HUES64 (cell line): ENCODE measurements around the gene DLL3.
"Not testable (repeated sequence)": the region's sequence is repeated elsewhere in the genome, so short reads cannot be mapped to it uniquely, and the experiment has no call there.

ENCODE experiments used
- H3K27ac ChIP-seq: 2 replicates; pipeline ENCODE4 v1.7.0; 2013; ENCODE audit warnings: low read depth, low read length, inconsistent platforms
- H3K27me3 ChIP-seq: 2 replicates; pipeline ENCODE4 v1.6.1; 2013; ENCODE audit warnings: mild to moderate bottlenecking, low read length; ENCODE audit not compliant: insufficient read depth
- H3K36me3 ChIP-seq: 2 replicates; pipeline ENCODE4 v1.6.1; 2013; ENCODE audit warnings: mild to moderate bottlenecking, low read length; ENCODE audit not compliant: insufficient read depth
- H3K4me1 ChIP-seq: 2 replicates; pipeline ENCODE4 v1.6.1; 2013; ENCODE audit warnings: mild to moderate bottlenecking, low read length, moderate library complexity; ENCODE audit not compliant: insufficient read depth
- H3K4me3 ChIP-seq: 2 replicates; pipeline ENCODE4 v1.5.1; 2013; ENCODE audit warnings: mild to moderate bottlenecking, low read length, moderate library complexity
- H3K9ac ChIP-seq: 2 replicates; pipeline ENCODE4 v1.6.1; 2013; ENCODE audit warnings: mild to moderate bottlenecking, low read depth, low read length
- H3K9me3 ChIP-seq: 2 replicates; pipeline ENCODE4 v1.6.1; 2013; ENCODE audit warnings: low read depth, low read length; ENCODE audit not compliant: insufficient read depth
- WGBS: fragments of 150-250, 120-280 bp; methylation state at CpG from one replicate; pipeline ENCODE4 v1.1.7; 2013; ENCODE audit warnings: missing lambda C conversion rate; 5-methylcytosine and 5-hydroxymethylcytosine counted together

Gene DLL3

DNA sequence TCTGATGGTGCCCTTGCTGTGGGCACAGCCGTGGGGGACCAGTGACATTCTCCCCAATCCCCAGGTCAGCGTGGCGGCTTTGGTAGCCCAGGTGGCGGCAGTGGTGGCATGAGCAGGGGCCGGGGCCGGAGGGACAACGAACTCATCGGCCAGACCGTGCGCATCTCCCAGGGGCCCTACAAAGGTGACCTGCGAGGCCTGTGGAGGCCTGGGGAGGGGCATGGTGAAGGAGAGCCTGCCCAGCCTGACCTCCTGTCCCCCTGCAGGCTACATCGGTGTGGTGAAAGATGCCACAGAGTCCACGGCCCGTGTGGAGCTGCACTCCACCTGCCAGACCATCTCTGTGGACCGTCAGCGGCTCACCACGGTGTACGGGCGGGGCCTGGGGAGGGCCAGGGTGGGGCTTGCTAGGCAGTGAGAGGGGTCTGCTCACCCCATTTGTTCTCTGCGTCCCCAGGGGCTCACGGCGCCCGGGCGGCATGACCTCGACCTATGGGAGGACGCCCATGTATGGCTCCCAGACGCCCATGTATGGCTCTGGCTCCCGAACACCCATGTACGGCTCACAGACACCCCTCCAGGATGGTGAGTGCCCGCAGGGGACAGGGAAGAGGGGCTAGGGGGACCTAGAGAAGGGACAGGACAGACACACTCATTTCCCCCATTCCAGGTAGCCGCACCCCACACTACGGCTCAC lies 25.9 kb upstream of the DLL3 start:
- Histone ChIP-seq H3K9me3 (no peaks in the 10 kb centered on the region), H3K27ac (no peak overlapping the region), H3K9ac (no peak overlapping the region), H3K36me3 (peaks cover 85% of the 10 kb centered on the region), H3K4me1 (no peaks in the 10 kb centered on the region), H3K27me3 (no peaks in the 10 kb centered on the region), H3K4me3 (no peak overlapping the region)
- 96% methylated on average over 32 of the region's 32 CpGs for WGBS

DNA sequence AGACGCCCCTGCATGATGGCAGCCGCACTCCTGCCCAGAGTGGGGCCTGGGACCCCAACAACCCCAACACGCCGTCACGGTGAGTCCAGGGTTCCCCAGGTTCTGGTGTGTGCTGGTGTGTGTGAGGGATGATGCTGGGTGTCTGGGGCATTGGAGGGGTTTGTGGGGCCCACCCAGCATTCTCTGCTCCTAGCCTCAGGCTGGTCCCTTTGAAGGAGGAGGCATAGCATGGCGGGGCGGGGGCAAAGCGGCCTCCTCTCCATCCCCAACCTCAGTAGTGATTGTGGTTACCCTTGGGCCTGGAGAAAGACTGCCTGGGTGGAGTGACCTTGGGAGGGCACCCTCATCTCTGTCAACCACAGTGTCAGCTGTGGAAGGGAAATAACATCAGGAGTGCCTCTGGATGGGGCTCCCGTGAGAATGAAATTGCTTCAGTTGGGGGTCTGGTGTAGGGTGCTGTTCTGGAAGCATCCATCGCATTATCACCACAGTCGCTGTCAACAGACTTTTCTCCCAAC lies 25.2 kb upstream of the DLL3 start:
- WGBS: 94% methylated on average over 10 of the region's 11 CpGs
- no peaks in the 10 kb centered on the region for H3K9me3 ChIP-seq
- peaks cover 79% of the 10 kb centered on the region for H3K36me3 ChIP-seq
- no peak overlapping the region for H3K27ac ChIP-seq
- H3K4me3 ChIP-seq: no peak overlapping the region
- no peaks in the 10 kb centered on the region for H3K27me3 ChIP-seq
- no peaks in the 10 kb centered on the region for H3K4me1 ChIP-seq
- H3K9ac ChIP-seq: no peak overlapping the region

DNA sequence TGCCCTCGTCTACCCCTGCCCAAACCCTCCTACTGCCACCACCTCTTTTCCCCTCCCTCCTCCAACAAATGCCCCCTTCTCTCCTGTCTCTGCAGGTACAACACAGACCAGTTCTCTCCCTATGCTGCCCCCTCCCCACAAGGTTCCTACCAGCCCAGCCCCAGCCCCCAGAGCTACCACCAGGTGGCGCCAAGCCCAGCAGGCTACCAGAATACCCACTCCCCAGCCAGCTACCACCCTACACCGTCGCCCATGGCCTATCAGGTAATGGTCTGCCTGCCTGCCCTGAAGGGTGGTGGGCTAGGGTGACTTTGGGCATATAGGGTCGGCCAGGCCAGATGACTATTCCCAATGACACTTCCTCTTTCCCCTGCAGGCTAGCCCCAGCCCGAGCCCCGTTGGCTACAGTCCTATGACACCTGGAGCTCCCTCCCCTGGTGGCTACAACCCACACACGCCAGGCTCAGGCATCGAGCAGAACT lies 24.6 kb upstream of the DLL3 start:
- Histone ChIP-seq H3K9me3 (no peaks in the 10 kb centered on the region), H3K27ac (no peak overlapping the region), H3K9ac (no peak overlapping the region), H3K4me3 (no peak overlapping the region), H3K27me3 (no peaks in the 10 kb centered on the region), H3K36me3 (peaks cover 72% of the 10 kb centered on the region), H3K4me1 (no peaks in the 10 kb centered on the region)
- 69% methylated on average over 9 of the region's 9 CpGs for WGBS

DNA sequence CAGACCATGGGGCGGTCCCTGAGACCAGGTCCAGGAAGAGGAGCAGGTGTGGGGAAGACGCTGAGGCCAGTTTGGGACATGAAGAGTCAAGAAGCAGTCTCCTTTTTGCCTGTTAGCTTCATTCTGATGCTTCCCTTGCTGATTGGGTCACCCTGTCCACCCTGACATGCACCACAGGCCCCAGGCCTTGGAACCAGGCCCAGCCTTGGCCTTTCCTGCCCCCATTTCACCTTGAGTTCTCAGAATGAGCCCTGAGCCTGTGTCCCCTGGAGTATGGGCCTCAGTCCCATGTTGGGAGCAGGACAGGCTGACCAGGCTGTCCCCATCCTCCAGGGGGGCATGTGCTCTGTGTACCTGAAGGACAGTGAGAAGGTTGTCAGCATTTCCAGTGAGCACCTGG lies 23.0 kb upstream of the DLL3 start:
- H3K36me3 ChIP-seq: peaks cover 57% of the 10 kb centered on the region
- no peaks in the 10 kb centered on the region for H3K27me3 ChIP-seq
- H3K9me3 ChIP-seq: no peaks in the 10 kb centered on the region
- no peak overlapping the region for H3K4me3 ChIP-seq
- no peak overlapping the region for H3K9ac ChIP-seq
- WGBS: 95% methylated on average over 2 of the region's 2 CpGs
- 0 out of 2 replicates have a peak, but pooled peaks cover 7% of the 10 kb centered on the region for H3K4me1 ChIP-seq
- no peak overlapping the region for H3K27ac ChIP-seq

DNA sequence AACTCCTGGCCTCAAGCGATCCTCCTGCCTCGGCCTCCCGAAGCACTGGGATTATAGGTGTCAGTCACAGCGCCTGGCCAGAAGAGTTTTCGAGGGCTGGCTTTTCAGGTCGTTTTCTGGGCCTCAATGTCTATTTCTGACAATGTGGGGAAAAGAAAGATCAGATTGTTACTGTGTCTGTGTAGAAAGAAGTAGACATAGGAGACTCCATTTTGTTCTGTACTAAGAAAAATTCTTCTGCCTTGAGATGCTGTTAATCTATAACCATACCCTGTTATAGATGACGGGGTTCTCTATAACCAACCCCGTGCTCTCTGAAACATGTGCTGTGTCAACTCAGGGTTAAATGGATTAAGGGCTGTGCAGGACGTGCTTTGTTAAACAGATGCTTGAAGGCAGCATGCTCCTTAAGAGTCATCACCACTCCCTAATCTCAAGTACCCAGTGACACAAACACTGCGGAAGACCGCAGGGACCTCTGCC lies 19.4 kb upstream of the DLL3 start:
- H3K4me3 ChIP-seq, H3K4me1 ChIP-seq, H3K9ac ChIP-seq, H3K9me3 ChIP-seq, H3K27me3 ChIP-seq, H3K27ac ChIP-seq: not testable (repeated sequence)
- H3K36me3 ChIP-seq: peaks cover 43% of the 10 kb centered on the region
- WGBS: 73% methylated on average over 11 of the region's 11 CpGs

DNA sequence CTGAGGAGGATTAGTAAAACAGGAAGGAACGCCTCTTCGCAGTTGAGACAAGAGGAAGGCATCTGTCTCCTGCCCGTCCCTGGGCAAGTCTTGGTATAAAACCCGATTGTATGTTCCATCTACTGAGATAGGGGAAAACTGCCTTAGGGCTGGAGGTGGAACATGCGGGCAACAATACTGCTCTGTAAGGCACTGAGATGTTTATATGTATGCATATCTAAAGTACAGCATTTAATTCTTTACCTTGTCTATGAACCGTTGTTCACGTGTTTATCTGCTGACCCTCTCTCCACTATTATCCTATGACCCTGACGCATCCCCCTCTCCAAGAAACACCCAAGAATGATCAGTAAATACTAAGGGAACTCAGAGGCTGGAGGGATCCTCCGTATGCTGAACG lies 18.8 kb upstream of the DLL3 start:
- H3K4me1 ChIP-seq: 0 out of 2 replicates have a peak, but pooled peaks cover 7% of the 10 kb centered on the region
- H3K27ac ChIP-seq: no peak overlapping the region; the same call in 1 of the 2 replicates
- H3K36me3 ChIP-seq: peaks cover 42% of the 10 kb centered on the region
- peak overlapping the region; percentile 19; the same call in 1 of the 2 replicates for H3K9ac ChIP-seq
- 74% methylated on average over 10 of the region's 10 CpGs for WGBS
- H3K4me3 ChIP-seq: peak overlapping the region; percentile 86
- H3K27me3 ChIP-seq: no peaks in the 10 kb centered on the region
- H3K9me3 ChIP-seq: no peaks in the 10 kb centered on the region

DNA sequence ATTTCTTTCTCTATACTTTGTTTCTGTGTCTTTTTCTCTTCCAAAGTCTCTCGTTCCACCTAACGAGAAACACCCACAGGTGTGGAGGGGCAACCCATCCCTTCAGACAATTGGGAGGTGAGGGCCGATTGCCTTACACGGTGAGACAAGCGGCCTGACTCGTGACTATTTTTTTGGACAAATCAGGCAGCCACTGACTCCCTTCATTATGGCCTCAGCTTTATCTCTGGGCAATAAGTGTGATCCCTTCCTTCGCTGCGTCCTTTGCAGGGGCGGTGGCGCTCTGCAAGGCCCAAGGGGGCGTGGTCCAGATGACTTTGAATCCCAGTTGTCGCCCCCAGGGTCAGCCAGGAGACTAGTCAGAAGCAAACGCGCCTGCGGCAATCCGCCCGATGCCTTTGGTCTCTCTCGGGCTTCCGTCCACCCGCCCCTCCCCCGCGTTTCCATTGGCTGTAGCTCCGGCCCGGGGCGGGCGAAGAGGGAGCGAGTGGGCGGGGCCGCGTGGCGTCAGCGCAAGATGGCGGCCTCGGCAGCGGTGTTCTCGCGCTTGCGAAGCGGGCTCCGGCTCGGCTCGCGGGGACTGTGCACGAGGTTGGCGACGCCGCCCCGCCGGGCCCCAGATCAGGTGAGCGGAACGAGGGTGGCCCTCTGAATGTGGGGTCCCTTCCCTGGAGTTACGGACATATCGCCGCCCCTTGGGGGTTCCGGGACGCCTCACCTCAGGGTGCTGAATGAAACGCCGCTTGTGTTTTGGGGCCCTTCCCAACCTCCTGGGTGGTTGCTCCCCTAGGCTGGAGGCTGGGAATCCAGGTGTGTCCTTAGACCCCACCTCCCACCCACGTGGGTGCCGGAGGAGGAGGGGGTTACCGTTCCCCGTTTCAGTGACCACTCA lies 18.2 kb upstream of the DLL3 start, which contains the start of gene TIMM50:
TSS of gene TIMM50 (plus strand) at position 502 of the 892 bp plus-strand sequence. CDS start at position 518, 16 bp downstream.
- H3K9me3 ChIP-seq: no peaks in the 10 kb centered on the region
- peaks cover 44% of the 10 kb centered on the region for H3K36me3 ChIP-seq
- peak within 1 kb of the TSS; percentile 86 for H3K4me3 ChIP-seq
- H3K9ac ChIP-seq: peak within 1 kb of the TSS; percentile 98
- 3% methylated on average over 62 of the region's 62 CpGs for WGBS
- H3K4me1 ChIP-seq: 0 out of 2 replicates have a peak, but pooled peaks cover 7% of the 10 kb centered on the region
- peak within 1 kb of the TSS; percentile 95 for H3K27ac ChIP-seq
- H3K27me3 ChIP-seq: no peaks in the 10 kb centered on the region

DNA sequence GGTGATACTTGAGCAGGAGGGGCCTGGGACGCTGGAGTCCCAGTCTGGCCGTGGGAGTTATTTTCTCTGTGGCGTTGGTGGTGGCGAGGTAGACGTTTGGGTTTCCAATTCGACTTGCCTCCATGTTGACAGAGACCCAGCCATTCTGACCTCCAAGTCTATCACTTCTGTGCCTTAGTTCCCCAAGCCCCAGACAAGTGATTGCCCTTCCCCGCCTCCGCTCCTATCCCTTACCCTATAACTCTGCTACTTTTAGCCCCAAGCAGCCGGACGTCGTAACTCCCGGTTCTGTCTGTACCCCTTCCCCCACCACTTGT lies 17.6 kb upstream of the DLL3 start:
- WGBS: 2% methylated on average over 12 of the region's 12 CpGs
- Histone ChIP-seq H3K27me3 (no peaks in the 10 kb centered on the region), H3K9ac (peak overlapping the region; percentile 98), H3K9me3 (no peaks in the 10 kb centered on the region), H3K36me3 (peaks cover 44% of the 10 kb centered on the region), H3K27ac (peak overlapping the region; percentile 95), H3K4me3 (peak overlapping the region; percentile 86), H3K4me1 (0 out of 2 replicates have a peak, but pooled peaks cover 7% of the 10 kb centered on the region)

DNA sequence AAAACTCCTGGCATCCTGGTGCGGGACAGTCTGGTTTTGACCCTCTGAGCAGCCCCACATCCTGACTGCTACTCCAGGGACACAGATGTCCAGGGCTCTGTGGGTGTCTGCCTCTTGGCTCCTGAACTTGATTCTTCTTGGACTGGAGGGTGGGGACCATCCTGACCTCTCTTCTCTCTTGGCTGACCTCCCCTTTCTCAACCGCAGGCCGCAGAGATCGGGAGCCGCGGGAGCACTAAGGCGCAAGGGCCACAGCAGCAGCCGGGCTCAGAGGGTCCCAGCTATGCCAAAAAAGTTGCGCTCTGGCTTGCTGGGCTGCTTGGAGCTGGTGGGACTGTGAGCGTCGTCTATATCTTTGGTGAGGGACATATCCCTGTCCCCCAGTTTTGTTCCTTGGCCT lies 17.1 kb upstream of the DLL3 start:
- Histone ChIP-seq H3K4me1 (0 out of 2 replicates have a peak, but pooled peaks cover 7% of the 10 kb centered on the region), H3K36me3 (peaks cover 44% of the 10 kb centered on the region), H3K27ac (peak overlapping the region; percentile 18; the same call in 1 of the 2 replicates), H3K4me3 (peak overlapping the region; percentile 86), H3K9me3 (no peaks in the 10 kb centered on the region), H3K27me3 (no peaks in the 10 kb centered on the region), H3K9ac (peak overlapping the region; percentile 98)
- 87% methylated on average over 11 of the region's 11 CpGs for WGBS

DNA sequence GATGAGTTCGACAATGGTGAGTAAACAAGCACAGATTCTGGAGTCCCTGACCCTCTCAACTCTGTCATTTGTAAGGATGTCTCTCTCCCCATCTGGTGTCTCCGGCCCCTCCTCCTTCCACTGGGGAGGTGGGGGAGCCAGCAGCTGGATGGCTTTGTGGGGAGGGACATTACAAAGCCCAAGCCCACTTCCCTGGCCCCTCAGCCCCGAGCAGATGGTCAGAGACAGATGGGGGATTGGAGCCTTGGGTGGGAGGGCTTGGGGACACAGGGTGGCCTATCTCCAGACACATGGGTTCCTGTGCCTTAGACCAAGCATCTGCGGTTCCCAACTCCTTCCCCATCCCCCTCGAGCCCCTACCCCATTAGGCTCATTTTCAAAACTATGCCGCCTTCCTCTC lies 15.6 kb upstream of the DLL3 start:
- WGBS: 100% methylated on average over 5 of the region's 6 CpGs
- Histone ChIP-seq H3K9me3 (no peaks in the 10 kb centered on the region), H3K4me1 (0 out of 2 replicates have a peak, but pooled peaks cover 7% of the 10 kb centered on the region), H3K36me3 (peaks cover 54% of the 10 kb centered on the region), H3K4me3 (no peak overlapping the region), H3K27ac (no peak overlapping the region), H3K9ac (no peak overlapping the region), H3K27me3 (no peaks in the 10 kb centered on the region)

DNA sequence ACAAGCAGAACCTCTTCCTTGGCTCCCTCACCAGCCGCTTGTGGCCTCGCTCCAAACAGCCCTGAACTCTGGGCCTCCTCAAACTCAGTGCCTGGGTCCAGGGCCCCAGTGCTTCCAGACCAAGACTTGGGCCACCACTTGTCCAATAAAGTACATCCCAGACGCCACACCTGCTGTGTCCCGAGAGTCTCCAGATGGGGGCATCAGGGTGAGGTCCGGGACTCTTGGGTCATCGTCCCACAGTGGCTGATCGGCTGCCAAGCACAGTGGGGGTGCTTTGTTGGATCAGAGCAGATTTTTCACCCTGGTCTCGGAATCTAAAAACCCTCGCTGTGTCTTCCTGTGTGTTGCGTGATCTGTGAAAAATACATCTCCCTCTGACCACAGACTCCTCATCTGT lies 9.0 kb upstream of the DLL3 start:
- no peaks in the 10 kb centered on the region for H3K9me3 ChIP-seq
- H3K4me3 ChIP-seq: no peak overlapping the region
- peaks cover 62% of the 10 kb centered on the region for H3K36me3 ChIP-seq
- peaks cover 3% of the 10 kb centered on the region; the same call in 1 of the 2 replicates for H3K4me1 ChIP-seq
- H3K9ac ChIP-seq: no peak overlapping the region
- H3K27ac ChIP-seq: no peak overlapping the region
- 87% methylated on average over 10 of the region's 10 CpGs for WGBS
- no peaks in the 10 kb centered on the region for H3K27me3 ChIP-seq
